Lower leg skin (tissue), 3 donors: Measurements from ENCODE around the gene EDA.

Experiments
- POLR2A ChIP-seq, 2 donors: fragments of 450-650 bp; IDR thresholded peaks; one replicate each; pipeline ENCODE4 v1.6.1; 2016 to 2017; ENCODE audit warnings: antibody characterized with exemption in 2 of 2, mild to moderate bottlenecking in 1 of 2, moderate library complexity in 1 of 2
- TF ChIP-seq, protein P1 (sequence below), 3 donors: fragments of 450-650 bp; IDR thresholded peaks; one replicate each; pipeline ENCODE4 v1.5.1; 2016; ENCODE audit warnings: antibody characterized with exemption in 3 of 3, mild to moderate bottlenecking in 3 of 3, moderate library complexity in 2 of 3

DNA sequence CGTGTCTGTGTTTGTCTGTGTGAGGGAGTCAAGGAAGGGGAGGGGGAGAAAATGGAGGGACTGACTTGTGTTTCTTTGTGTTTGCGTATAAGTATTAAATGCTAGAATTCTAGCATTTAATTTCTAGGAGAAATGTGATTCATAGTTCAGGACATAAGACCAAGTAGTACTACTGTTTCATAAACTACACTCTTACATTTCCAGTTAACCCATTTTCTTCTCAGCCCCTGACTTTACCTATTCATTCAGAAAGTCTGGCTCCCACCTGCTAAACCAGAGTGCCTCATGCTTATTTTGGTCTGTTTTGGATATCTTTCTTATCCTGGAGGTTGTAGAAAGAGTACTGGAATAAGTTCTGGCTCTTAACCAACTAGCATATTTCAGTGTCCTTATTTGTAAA is 14.2 kb downstream of the EDA start:
- TF ChIP-seq, protein P1, sequence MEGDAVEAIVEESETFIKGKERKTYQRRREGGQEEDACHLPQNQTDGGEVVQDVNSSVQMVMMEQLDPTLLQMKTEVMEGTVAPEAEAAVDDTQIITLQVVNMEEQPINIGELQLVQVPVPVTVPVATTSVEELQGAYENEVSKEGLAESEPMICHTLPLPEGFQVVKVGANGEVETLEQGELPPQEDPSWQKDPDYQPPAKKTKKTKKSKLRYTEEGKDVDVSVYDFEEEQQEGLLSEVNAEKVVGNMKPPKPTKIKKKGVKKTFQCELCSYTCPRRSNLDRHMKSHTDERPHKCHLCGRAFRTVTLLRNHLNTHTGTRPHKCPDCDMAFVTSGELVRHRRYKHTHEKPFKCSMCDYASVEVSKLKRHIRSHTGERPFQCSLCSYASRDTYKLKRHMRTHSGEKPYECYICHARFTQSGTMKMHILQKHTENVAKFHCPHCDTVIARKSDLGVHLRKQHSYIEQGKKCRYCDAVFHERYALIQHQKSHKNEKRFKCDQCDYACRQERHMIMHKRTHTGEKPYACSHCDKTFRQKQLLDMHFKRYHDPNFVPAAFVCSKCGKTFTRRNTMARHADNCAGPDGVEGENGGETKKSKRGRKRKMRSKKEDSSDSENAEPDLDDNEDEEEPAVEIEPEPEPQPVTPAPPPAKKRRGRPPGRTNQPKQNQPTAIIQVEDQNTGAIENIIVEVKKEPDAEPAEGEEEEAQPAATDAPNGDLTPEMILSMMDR (IDR thresholded peaks at IDR 0.05): no peak
- no peak for TF ChIP-seq POLR2A (IDR thresholded peaks at IDR 0.05)
